HCT116 (cell line): ENCODE measurements around the gene KIF21B. TPM values are rescaled to one million over a fixed set of nuclear protein-coding genes. Genes with fewer than 3 reads are reported as not detected.

Experiments
- ATAC-seq: fragments of 200-7000 bp; cut with Tn5 transposase; 2 replicates; pipeline ENCODE4 v1.9.1; 2020; ENCODE audit warnings: mild to moderate bottlenecking, moderate library complexity
- BruUV-seq: library from RNA; stranded (reverse); fragments of 400-500 nt; replicated peaks from 2 replicates; lab custom pipeline; 2021; lab: Mats Ljungman, UMichigan
- CTCF ChIA-PET: fragments of 300-600 bp; sonication (Branson Sonifier 250); formaldehyde crosslinking; loops from one replicate; lab custom pipeline; 2021; ENCODE audit warnings: antibody characterized with exemption; lab: Charles Lee
- POLR2A ChIA-PET: fragments of 300-600, 350-600 bp; sonication (Branson Sonifier 250); formaldehyde crosslinking; loops from one replicate; lab custom pipeline; 2021; ENCODE audit warnings: antibody characterized with exemption; lab: Charles Lee
- RAD21 ChIA-PET, 2 experiments: fragments of 300-600 bp; sonication (Branson Sonifier 250); formaldehyde crosslinking; loops; one replicate each; lab custom pipeline; 2023; ENCODE audit warnings: low total read pairs in 2 of 2; ENCODE audit not compliant: uncharacterized antibody in 2 of 2, unreplicated experiment in 2 of 2, low non-redundant PET in 1 of 2; lab: Charles Lee
- DNase-seq: peaks from one replicate; pipeline ENCODE4 v3.0.0-alpha.2; 2010; ENCODE audit warnings: low read depth, low spot score
- H2AFZ ChIP-seq: fragments of 200-600 bp; shearing (Covaris generic), sonication (generic); 2 replicates; pipeline ENCODE4 v1.6.1; 2017; ENCODE audit warnings: low read depth, mixed run types, mixed read lengths, antibody characterized with exemption, low read length; ENCODE audit not compliant: poor library complexity, severe bottlenecking
- H3K27ac ChIP-seq: 2 replicates; pipeline ENCODE4 v1.5.1; 2012; ENCODE audit warnings: low read depth, low read length
- H3K27me3 ChIP-seq: fragments of 200-600 bp; sonication (generic); 2 replicates; pipeline ENCODE4 v1.6.1; 2016; ENCODE audit warnings: mixed run types, low read length, mixed read lengths; ENCODE audit not compliant: insufficient read depth
- H3K36me3 ChIP-seq, 2 experiments: fragments of 200-500 bp in 1 of 2; fragments of 200-600 bp in 1 of 2; sonication (Bioruptor generic) in 1 of 2; sonication (generic) in 1 of 2; 2 replicates each; pipeline versions ENCODE4 v1.5.1 to v1.6.1; 2014 to 2016; ENCODE audit warnings: low read length in 2 of 2, inconsistent platforms in 1 of 2, mixed read lengths in 1 of 2, mixed run types in 1 of 2; ENCODE audit not compliant: insufficient read depth in 2 of 2, control insufficient read depth in 1 of 2
- H3K4me1 ChIP-seq, 2 experiments: fragments of 200-600 bp in 1 of 2; sonication (generic) in 1 of 2; 2 replicates each; pipeline versions ENCODE4 v1.5.1 to v1.6.1; 2012 to 2017; ENCODE audit warnings: low read length in 2 of 2, inconsistent platforms in 1 of 2, mild to moderate bottlenecking in 1 of 2, mixed read lengths in 1 of 2, mixed run types in 1 of 2, moderate library complexity in 1 of 2; ENCODE audit not compliant: insufficient read depth in 2 of 2, control insufficient read depth in 1 of 2
- H3K4me2 ChIP-seq: fragments of 200-600 bp; sonication (generic); 2 replicates; pipeline ENCODE4 v1.6.1; 2017; ENCODE audit warnings: mixed run types, low read length, mixed read lengths
- H3K4me3 ChIP-seq, 2 experiments: fragments of 200-600 bp in 1 of 2; sonication (generic) in 1 of 2; replicated peaks in 1 of 2; 2 replicates each; pipeline ENCODE4 v1.5.1; 2011 to 2016; ENCODE audit warnings: low read length in 2 of 2, control low read depth in 1 of 2, low read depth in 1 of 2, mild to moderate bottlenecking in 1 of 2, mixed read lengths in 1 of 2, mixed run types in 1 of 2
- H3K79me2 ChIP-seq: fragments of 200-600 bp; sonication (generic); 2 replicates; pipeline ENCODE4 v1.6.1; 2017; ENCODE audit warnings: mild to moderate bottlenecking, mixed run types, low read length, moderate library complexity, mixed read lengths; ENCODE audit not compliant: insufficient read depth
- H3K9ac ChIP-seq: fragments of 200-600 bp; sonication (generic); 2 replicates; pipeline ENCODE4 v1.6.1; 2016; ENCODE audit warnings: low read length, mixed read lengths
- H3K9me2 ChIP-seq: fragments of 200-600 bp; sonication (generic), shearing (Covaris generic); 2 replicates; pipeline ENCODE4 v1.6.1; 2017; ENCODE audit warnings: mixed run types, mild to moderate bottlenecking, moderate library complexity; ENCODE audit not compliant: insufficient read depth
- H3K9me3 ChIP-seq, 2 experiments: fragments of 200-500 bp in 1 of 2; fragments of 200-600 bp in 1 of 2; sonication (Bioruptor generic) in 1 of 2; sonication (generic) in 1 of 2; 2 replicates each; pipeline ENCODE4 v1.6.1; 2014 to 2017; ENCODE audit warnings: low read length in 2 of 2, mixed read lengths in 2 of 2, inconsistent platforms in 1 of 2, low read depth in 1 of 2, mild to moderate bottlenecking in 1 of 2, mixed run types in 1 of 2, moderate library complexity in 1 of 2; ENCODE audit not compliant: control insufficient read depth in 1 of 2, insufficient read depth in 1 of 2
- H4K20me1 ChIP-seq: fragments of 200-600 bp; sonication (generic), shearing (Covaris generic); 2 replicates; pipeline ENCODE4 v1.6.1; 2017; ENCODE audit warnings: mixed run types, mild to moderate bottlenecking, moderate library complexity; ENCODE audit not compliant: insufficient read depth
- CBX3 ChIP-seq: IDR thresholded peaks from 2 replicates; pipeline ENCODE4 v1.6.1; 2012; ENCODE audit warnings: low read depth
- CEBPB ChIP-seq: IDR thresholded peaks from 2 replicates; pipeline ENCODE4 v1.6.1; 2012; ENCODE audit warnings: low read depth
- EGR1 ChIP-seq: IDR thresholded peaks from 2 replicates; pipeline ENCODE4 v1.6.1; 2012; ENCODE audit warnings: low read depth
- ELF1 ChIP-seq: IDR thresholded peaks from 2 replicates; pipeline ENCODE4 v1.6.1; 2012; ENCODE audit warnings: low read depth, borderline replicate concordance
- EZH2phosphoT487 ChIP-seq: fragments of 200-600 bp; IDR thresholded peaks from 2 replicates; pipeline ENCODE4 v1.6.1; 2018; ENCODE audit warnings: antibody characterized with exemption, borderline replicate concordance
- JUND ChIP-seq: IDR thresholded peaks from 2 replicates; pipeline ENCODE4 v1.6.1; 2012
- POLR2AphosphoS5 ChIP-seq: IDR thresholded peaks from 2 replicates; pipeline ENCODE4 v1.6.1; 2011; ENCODE audit warnings: mild to moderate bottlenecking, low read depth, low read length, moderate library complexity
- RAD21 ChIP-seq: IDR thresholded peaks from 2 replicates; pipeline ENCODE4 v1.6.1; 2012; ENCODE audit warnings: low read depth, mild to moderate bottlenecking
- SRF ChIP-seq: IDR thresholded peaks from 2 replicates; pipeline ENCODE4 v1.6.1; 2012; ENCODE audit warnings: low read depth
- YY1 ChIP-seq: IDR thresholded peaks from 2 replicates; pipeline ENCODE4 v1.6.1; 2011; ENCODE audit warnings: low read length, low read depth, moderate library complexity, mild to moderate bottlenecking; ENCODE audit not compliant: insufficient replicate concordance; ENCODE audit errors: extremely low read depth
- ZNF274 ChIP-seq: fragments of 200-500 bp; sonication (Bioruptor generic); IDR thresholded peaks from 2 replicates; pipeline ENCODE4 v1.6.1; 2014; ENCODE audit warnings: mild to moderate bottlenecking, low read depth, low read length, inconsistent platforms
- intact Hi-C: fragments of 100-400 bp; cut with micrococcal nuclease; formaldehyde crosslinking; loops from 2 replicates; pipeline ENCODE4 v1.10.0; 2022
- total RNA-seq: library from RNA; stranded (reverse); gene quantifications from one replicate; pipeline ENCODE4 v1.2.1, GENCODE V29; 2021; ENCODE audit not compliant: unreplicated experiment
- TF ChIP-seq, protein P1 (sequence below): IDR thresholded peaks from 2 replicates; pipeline ENCODE4 v1.6.1; 2012
- TF ChIP-seq, protein P2 (sequence below): IDR thresholded peaks from 2 replicates; pipeline ENCODE4 v1.6.1; 2011; ENCODE audit warnings: mild to moderate bottlenecking, low read length, moderate library complexity; ENCODE audit not compliant: insufficient replicate concordance; ENCODE audit errors: extremely low read depth
- TF ChIP-seq, protein P3 (sequence below), 3 experiments: fragments of 200-600 bp in 1 of 3; sonication (generic) in 1 of 3; IDR thresholded peaks in 2 of 3; conservative IDR thresholded peaks in 1 of 3; 2 replicates each; pipeline ENCODE4 v1.5.1; 2012 to 2017; ENCODE audit warnings: low read depth in 2 of 3, low read length in 2 of 3, antibody characterized with exemption in 1 of 3, borderline replicate concordance in 1 of 3, control low read depth in 1 of 3, mild to moderate bottlenecking in 1 of 3, mixed read lengths in 1 of 3, mixed run types in 1 of 3, moderate library complexity in 1 of 3; ENCODE audit not compliant: insufficient read depth in 1 of 3
- TF ChIP-seq, protein P4 (sequence below): IDR thresholded peaks from 2 replicates; pipeline ENCODE4 v1.6.1; 2012; ENCODE audit warnings: low read depth
- TF ChIP-seq, protein P5 (sequence below): IDR thresholded peaks from 2 replicates; pipeline ENCODE4 v1.6.1; 2012

The KIF21B gene
- total RNA-seq, 1 experiment from 2014 or later = 6.1 TPM

DNA sequence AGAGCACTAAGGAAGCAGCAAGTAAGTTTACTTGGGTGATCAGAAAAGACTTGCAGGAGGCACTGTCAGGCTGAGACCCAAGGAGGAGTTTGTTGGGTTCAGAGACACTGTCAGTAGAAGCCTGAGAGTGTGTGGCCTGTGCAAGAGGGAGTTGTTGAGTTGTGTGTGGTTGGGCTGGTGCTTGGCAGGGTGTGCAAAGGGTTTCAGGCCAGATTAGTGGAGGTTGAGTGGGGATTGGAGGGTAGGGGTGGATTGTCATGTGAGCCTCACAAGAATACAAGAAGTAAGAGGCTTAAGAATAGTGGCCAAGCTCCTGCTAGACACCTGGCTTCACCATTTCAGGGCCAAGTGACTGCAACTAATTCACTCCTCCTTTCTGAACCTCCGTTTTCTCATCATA is 8.9 kb upstream of the KIF21B start:
- no peaks in the 10 kb centered on the region for H3K9me3 ChIP-seq
- peaks cover 7% of the 10 kb centered on the region; the same call in 1 of the 2 replicates for H3K27me3 ChIP-seq
- no TSS peak for BruUV-seq
- H4K20me1 ChIP-seq = no peaks in the 10 kb centered on the region
- H3K79me2 ChIP-seq = no peaks in the 10 kb centered on the region
- H3K36me3 ChIP-seq = no peaks in the 10 kb centered on the region
- ATAC-seq (no peak), DNase-seq (no peak)
- H3K9me2 ChIP-seq = no peaks in the 10 kb centered on the region
- intact Hi-C loops = no loop called here
- no peak overlapping the region for H3K4me2 ChIP-seq
- H3K27ac ChIP-seq = no peak overlapping the region
- ChIA-PET RAD21 (no interaction called here), POLR2A (no interaction called here), CTCF (no interaction called here)
- no peak overlapping the region for H3K9ac ChIP-seq
- no peak overlapping the region for H3K4me3 ChIP-seq
- TF ChIP-seq CEBPB (no peak), YY1 (no peak), SRF (no peak), RAD21 (no peak), CBX3 (no peak), EGR1 (no peak), POLR2AphosphoS5 (no peak), EZH2phosphoT487 (no peak), ELF1 (no peak), ZNF274 (no peak), JUND (no peak)
- TF ChIP-seq, protein P1, sequence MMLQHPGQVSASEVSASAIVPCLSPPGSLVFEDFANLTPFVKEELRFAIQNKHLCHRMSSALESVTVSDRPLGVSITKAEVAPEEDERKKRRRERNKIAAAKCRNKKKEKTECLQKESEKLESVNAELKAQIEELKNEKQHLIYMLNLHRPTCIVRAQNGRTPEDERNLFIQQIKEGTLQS = no peak
- TF ChIP-seq, protein P2, sequence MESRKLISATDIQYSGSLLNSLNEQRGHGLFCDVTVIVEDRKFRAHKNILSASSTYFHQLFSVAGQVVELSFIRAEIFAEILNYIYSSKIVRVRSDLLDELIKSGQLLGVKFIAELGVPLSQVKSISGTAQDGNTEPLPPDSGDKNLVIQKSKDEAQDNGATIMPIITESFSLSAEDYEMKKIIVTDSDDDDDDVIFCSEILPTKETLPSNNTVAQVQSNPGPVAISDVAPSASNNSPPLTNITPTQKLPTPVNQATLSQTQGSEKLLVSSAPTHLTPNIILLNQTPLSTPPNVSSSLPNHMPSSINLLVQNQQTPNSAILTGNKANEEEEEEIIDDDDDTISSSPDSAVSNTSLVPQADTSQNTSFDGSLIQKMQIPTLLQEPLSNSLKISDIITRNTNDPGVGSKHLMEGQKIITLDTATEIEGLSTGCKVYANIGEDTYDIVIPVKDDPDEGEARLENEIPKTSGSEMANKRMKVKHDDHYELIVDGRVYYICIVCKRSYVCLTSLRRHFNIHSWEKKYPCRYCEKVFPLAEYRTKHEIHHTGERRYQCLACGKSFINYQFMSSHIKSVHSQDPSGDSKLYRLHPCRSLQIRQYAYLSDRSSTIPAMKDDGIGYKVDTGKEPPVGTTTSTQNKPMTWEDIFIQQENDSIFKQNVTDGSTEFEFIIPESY = no peak
- TF ChIP-seq, protein P3, sequence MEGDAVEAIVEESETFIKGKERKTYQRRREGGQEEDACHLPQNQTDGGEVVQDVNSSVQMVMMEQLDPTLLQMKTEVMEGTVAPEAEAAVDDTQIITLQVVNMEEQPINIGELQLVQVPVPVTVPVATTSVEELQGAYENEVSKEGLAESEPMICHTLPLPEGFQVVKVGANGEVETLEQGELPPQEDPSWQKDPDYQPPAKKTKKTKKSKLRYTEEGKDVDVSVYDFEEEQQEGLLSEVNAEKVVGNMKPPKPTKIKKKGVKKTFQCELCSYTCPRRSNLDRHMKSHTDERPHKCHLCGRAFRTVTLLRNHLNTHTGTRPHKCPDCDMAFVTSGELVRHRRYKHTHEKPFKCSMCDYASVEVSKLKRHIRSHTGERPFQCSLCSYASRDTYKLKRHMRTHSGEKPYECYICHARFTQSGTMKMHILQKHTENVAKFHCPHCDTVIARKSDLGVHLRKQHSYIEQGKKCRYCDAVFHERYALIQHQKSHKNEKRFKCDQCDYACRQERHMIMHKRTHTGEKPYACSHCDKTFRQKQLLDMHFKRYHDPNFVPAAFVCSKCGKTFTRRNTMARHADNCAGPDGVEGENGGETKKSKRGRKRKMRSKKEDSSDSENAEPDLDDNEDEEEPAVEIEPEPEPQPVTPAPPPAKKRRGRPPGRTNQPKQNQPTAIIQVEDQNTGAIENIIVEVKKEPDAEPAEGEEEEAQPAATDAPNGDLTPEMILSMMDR (IDR thresholded peaks at IDR 0.05 in 2 of 3, conservative IDR thresholded peaks at IDR 0.05 in 1 of 3; ENCODE audit: borderline replicate concordance in 1 of 3, insufficient read depth in 1 of 3, low read depth in 2 of 3, low read length in 2 of 3) = no peak
- TF ChIP-seq, protein P4, sequence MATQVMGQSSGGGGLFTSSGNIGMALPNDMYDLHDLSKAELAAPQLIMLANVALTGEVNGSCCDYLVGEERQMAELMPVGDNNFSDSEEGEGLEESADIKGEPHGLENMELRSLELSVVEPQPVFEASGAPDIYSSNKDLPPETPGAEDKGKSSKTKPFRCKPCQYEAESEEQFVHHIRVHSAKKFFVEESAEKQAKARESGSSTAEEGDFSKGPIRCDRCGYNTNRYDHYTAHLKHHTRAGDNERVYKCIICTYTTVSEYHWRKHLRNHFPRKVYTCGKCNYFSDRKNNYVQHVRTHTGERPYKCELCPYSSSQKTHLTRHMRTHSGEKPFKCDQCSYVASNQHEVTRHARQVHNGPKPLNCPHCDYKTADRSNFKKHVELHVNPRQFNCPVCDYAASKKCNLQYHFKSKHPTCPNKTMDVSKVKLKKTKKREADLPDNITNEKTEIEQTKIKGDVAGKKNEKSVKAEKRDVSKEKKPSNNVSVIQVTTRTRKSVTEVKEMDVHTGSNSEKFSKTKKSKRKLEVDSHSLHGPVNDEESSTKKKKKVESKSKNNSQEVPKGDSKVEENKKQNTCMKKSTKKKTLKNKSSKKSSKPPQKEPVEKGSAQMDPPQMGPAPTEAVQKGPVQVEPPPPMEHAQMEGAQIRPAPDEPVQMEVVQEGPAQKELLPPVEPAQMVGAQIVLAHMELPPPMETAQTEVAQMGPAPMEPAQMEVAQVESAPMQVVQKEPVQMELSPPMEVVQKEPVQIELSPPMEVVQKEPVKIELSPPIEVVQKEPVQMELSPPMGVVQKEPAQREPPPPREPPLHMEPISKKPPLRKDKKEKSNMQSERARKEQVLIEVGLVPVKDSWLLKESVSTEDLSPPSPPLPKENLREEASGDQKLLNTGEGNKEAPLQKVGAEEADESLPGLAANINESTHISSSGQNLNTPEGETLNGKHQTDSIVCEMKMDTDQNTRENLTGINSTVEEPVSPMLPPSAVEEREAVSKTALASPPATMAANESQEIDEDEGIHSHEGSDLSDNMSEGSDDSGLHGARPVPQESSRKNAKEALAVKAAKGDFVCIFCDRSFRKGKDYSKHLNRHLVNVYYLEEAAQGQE = no peak
- TF ChIP-seq, protein P5, sequence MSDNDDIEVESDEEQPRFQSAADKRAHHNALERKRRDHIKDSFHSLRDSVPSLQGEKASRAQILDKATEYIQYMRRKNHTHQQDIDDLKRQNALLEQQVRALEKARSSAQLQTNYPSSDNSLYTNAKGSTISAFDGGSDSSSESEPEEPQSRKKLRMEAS = no peak
- H2AFZ ChIP-seq = no peak overlapping the region
- no peaks in the 10 kb centered on the region for H3K4me1 ChIP-seq
